HEK293T (cell line): ENCODE data around the gene DOK3.

ENCODE experiments used
- ARNT ChIP-seq: fragments of 450-650 bp; IDR thresholded peaks from 2 replicates; pipeline ENCODE4 v1.6.1; 2017; ENCODE audit warnings: mild to moderate bottlenecking
- BHLHE40 ChIP-seq: fragments of 450-650 bp; IDR thresholded peaks from 2 replicates; pipeline ENCODE4 v1.6.1; 2016; ENCODE audit warnings: mild to moderate bottlenecking, moderate library complexity, borderline replicate concordance
- CTBP1 ChIP-seq: fragments of 450-650 bp; IDR thresholded peaks from 2 replicates; pipeline ENCODE4 v1.6.1; 2016; ENCODE audit warnings: borderline replicate concordance
- ELF4 ChIP-seq: fragments of 450-650 bp; IDR thresholded peaks from 2 replicates; pipeline ENCODE4 v1.6.1; 2017; ENCODE audit warnings: antibody characterized with exemption
- FOXA1 ChIP-seq: fragments of 450-650 bp; IDR thresholded peaks from 2 replicates; pipeline ENCODE4 v1.6.1; 2016; ENCODE audit warnings: mild to moderate bottlenecking
- FOXK2 ChIP-seq: fragments of 450-650 bp; IDR thresholded peaks from 2 replicates; pipeline ENCODE4 v1.6.1; 2016; ENCODE audit warnings: mild to moderate bottlenecking
- FOXM1 ChIP-seq: fragments of 450-650 bp; IDR thresholded peaks from 2 replicates; pipeline ENCODE4 v1.6.1; 2017; ENCODE audit warnings: mild to moderate bottlenecking, borderline replicate concordance
- HDGF ChIP-seq: fragments of 450-650 bp; IDR thresholded peaks from 2 replicates; pipeline ENCODE4 v1.6.1; 2017; ENCODE audit warnings: antibody characterized with exemption, borderline replicate concordance
- L3MBTL2 ChIP-seq: fragments of 450-650 bp; conservative IDR thresholded peaks from 2 replicates; pipeline ENCODE4 v1.6.1; 2016; ENCODE audit warnings: mild to moderate bottlenecking
- NFRKB ChIP-seq: fragments of 450-650 bp; IDR thresholded peaks from 2 replicates; pipeline ENCODE4 v1.6.1; 2016; ENCODE audit warnings: mild to moderate bottlenecking, moderate library complexity
- SP1 ChIP-seq: fragments of 450-650 bp; IDR thresholded peaks from 2 replicates; pipeline ENCODE4 v1.6.1; 2017
- SUZ12 ChIP-seq: fragments of 450-650 bp; IDR thresholded peaks from 2 replicates; pipeline ENCODE4 v1.6.1; 2016; ENCODE audit warnings: mild to moderate bottlenecking
- TF ChIP-seq, protein P1 (sequence below): fragments of 450-650 bp; IDR thresholded peaks from 2 replicates; pipeline ENCODE4 v1.6.1; 2016

GRCh38 chr5:177508837-177509236 is 789 bp downstream of the DOK3 start:
- TF ChIP-seq BHLHE40 (no peak), ELF4 (no peak), CTBP1 (no peak), SUZ12 (no peak), HDGF (no peak), FOXM1 (no peak), SP1 (no peak), NFRKB (no peak), FOXA1 (no peak), FOXK2 (no peak), ARNT (no peak), L3MBTL2 (no peak)
- TF ChIP-seq, protein P1, sequence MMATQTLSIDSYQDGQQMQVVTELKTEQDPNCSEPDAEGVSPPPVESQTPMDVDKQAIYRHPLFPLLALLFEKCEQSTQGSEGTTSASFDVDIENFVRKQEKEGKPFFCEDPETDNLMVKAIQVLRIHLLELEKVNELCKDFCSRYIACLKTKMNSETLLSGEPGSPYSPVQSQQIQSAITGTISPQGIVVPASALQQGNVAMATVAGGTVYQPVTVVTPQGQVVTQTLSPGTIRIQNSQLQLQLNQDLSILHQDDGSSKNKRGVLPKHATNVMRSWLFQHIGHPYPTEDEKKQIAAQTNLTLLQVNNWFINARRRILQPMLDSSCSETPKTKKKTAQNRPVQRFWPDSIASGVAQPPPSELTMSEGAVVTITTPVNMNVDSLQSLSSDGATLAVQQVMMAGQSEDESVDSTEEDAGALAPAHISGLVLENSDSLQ, result no peak
